Ascending aorta (tissue), 2 donors: Measurements from ENCODE around the gene GDPD5. TPM values are rescaled to one million over a fixed set of nuclear protein-coding genes. Genes with fewer than 3 reads are reported as not detected.

Experiments used
- DNase-seq, 2 donors: peaks; one replicate each; pipeline ENCODE4 v3.0.0-alpha.2; 2019; ENCODE audit warnings: low spot score in 2 of 2
- H3K27ac ChIP-seq, 2 donors: fragments of 200-600 bp; sonication (generic); one replicate each; pipeline ENCODE4 v1.5.1; 2016 to 2017; ENCODE audit warnings: mild to moderate bottlenecking in 1 of 2
- H3K27me3 ChIP-seq: fragments of 200-600 bp; sonication (generic); one replicate; pipeline ENCODE4 v1.5.1; 2017
- H3K36me3 ChIP-seq, 2 donors: fragments of 200-600 bp; sonication (generic); one replicate each; pipeline ENCODE4 v1.5.1; 2016
- H3K4me1 ChIP-seq, 2 donors: fragments of 200-600 bp; sonication (generic); one replicate each; pipeline ENCODE4 v1.5.1; 2016 to 2017; ENCODE audit warnings: mild to moderate bottlenecking in 1 of 2
- H3K4me3 ChIP-seq, 2 donors: fragments of 200-600 bp; sonication (generic); one replicate each; pipeline ENCODE4 v1.5.1; 2016 to 2017; ENCODE audit warnings: mild to moderate bottlenecking in 1 of 2
- H3K9me3 ChIP-seq, 2 donors: fragments of 200-600 bp; sonication (generic); one replicate each; pipeline ENCODE4 v1.5.1; 2016
- CTCF ChIP-seq, 3 experiments: fragments of 200-600 bp in 2 of 3; fragments of 450-650 bp in 1 of 3; sonication (generic) in 2 of 3; IDR thresholded peaks; one replicate each; pipeline ENCODE4 v1.5.1; 2016 to 2019; ENCODE audit warnings: antibody characterized with exemption in 3 of 3, mild to moderate bottlenecking in 1 of 3, moderate library complexity in 1 of 3
- intact Hi-C: fragments of 100-400 bp; cut with DNase I; formaldehyde crosslinking; loops from one replicate; pipeline ENCODE4 v1.15.1; 2023
- total RNA-seq: library from RNA; depleted of rRNA; stranded (reverse); fragments of >200 nt; gene quantifications from one replicate; pipeline ENCODE4 v1.1.0, GENCODE V29; 2016

Gene GDPD5
- total RNA-seq, 1 donor from 2014 or later = 64.6 TPM

GRCh38 chr11:75526192-75526541 is 426 bp upstream of the GDPD5 start:
- TF ChIP-seq CTCF (IDR thresholded peaks at IDR 0.05) = no peak
- no peaks in the 10 kb centered on the region for H3K36me3 ChIP-seq
- DNase-seq = no peak
- no peaks in the 10 kb centered on the region for H3K9me3 ChIP-seq
- H3K27ac ChIP-seq = peak overlapping the region in 1 of 2 donors; percentile 41
- intact Hi-C loops = loop anchor here (10.0 kb wide), 1 partner anchor 241 kb away; no protein-coding TSS in a partner anchor
- H3K4me1 ChIP-seq = peaks cover 5 to 17% of the 10 kb centered on the region in 2 donors
- H3K4me3 ChIP-seq = peak overlapping the region; percentile 83 to 97
- H3K27me3 ChIP-seq = no peaks in the 10 kb centered on the region

- H3K36me3 ChIP-seq = no peaks in the 10 kb centered on the region
- DNase-seq = peak in 1 of 2 donors; percentile 69
- no peaks in the 10 kb centered on the region for H3K27me3 ChIP-seq
- H3K27ac ChIP-seq = peak overlapping the region in 1 of 2 donors; percentile 51
- no peak for TF ChIP-seq CTCF (IDR thresholded peaks at IDR 0.05)
- H3K4me3 ChIP-seq = peak overlapping the region; percentile 83 to 97
- no peaks in the 10 kb centered on the region for H3K9me3 ChIP-seq
- intact Hi-C loops = loop anchor here (2.0 to 10.0 kb wide), 2 partner anchors 126 to 240 kb away; partner anchors contain the start of gene RPS3
- H3K4me1 ChIP-seq = peaks cover 9 to 29% of the 10 kb centered on the region in 2 donors
Observed at GRCh38 chr11:75524665-75525432, 892 bp downstream of the GDPD5 start.

GRCh38 chr11:75523811-75524664 is 1.7 kb downstream of the GDPD5 start:
- intact Hi-C loops = loop anchor here (2.0 to 10.0 kb wide), 2 partner anchors 125 to 239 kb away; partner anchors contain the start of gene RPS3
- no peak for TF ChIP-seq CTCF (IDR thresholded peaks at IDR 0.05)

GRCh38 chr11:75523189-75523588 is 2.6 kb downstream of the GDPD5 start:
- Histone ChIP-seq H3K27ac (peak overlapping the region in 1 of 2 donors; percentile 30), H3K4me1 (peaks cover 9 to 29% of the 10 kb centered on the region in 2 donors), H3K36me3 (no peaks in the 10 kb centered on the region), H3K27me3 (no peaks in the 10 kb centered on the region), H3K9me3 (no peaks in the 10 kb centered on the region), H3K4me3 (no peak overlapping the region)
- no peak for TF ChIP-seq CTCF (IDR thresholded peaks at IDR 0.05)
- intact Hi-C loops = loop anchor here (10.0 kb wide), 1 partner anchor 238 kb away; no protein-coding TSS in a partner anchor
- no peak for DNase-seq

More at GRCh38 chr11:75523811-75524664, 1.7 kb downstream of the GDPD5 start:
- Histone ChIP-seq H3K27me3 (no peaks in the 10 kb centered on the region), H3K9me3 (no peaks in the 10 kb centered on the region), H3K4me3 (peak overlapping the region; percentile 83 to 97), H3K36me3 (no peaks in the 10 kb centered on the region), H3K27ac (peak overlapping the region in 1 of 2 donors; percentile 17), H3K4me1 (peaks cover 9 to 29% of the 10 kb centered on the region in 2 donors)
- DNase-seq = no peak

- H3K36me3 ChIP-seq = no peaks in the 10 kb centered on the region
- intact Hi-C loops = loop anchor here (10.0 kb wide), 1 partner anchor 238 kb away; no protein-coding TSS in a partner anchor
- peaks cover 9 to 29% of the 10 kb centered on the region in 2 donors for H3K4me1 ChIP-seq
- H3K27me3 ChIP-seq = no peaks in the 10 kb centered on the region
- no peak overlapping the region for H3K4me3 ChIP-seq
- no peaks in the 10 kb centered on the region for H3K9me3 ChIP-seq
- no peak for DNase-seq
- peak overlapping the region in 1 of 2 donors; percentile 30 for H3K27ac ChIP-seq
- TF ChIP-seq CTCF (IDR thresholded peaks at IDR 0.05) = no peak
Observed at GRCh38 chr11:75522286-75523044, 3.3 kb downstream of the GDPD5 start.
